Natural killer cell (primary cell): ENCODE data around the gene RBP5. TPM values are rescaled to one million over a fixed set of nuclear protein-coding genes. Genes with fewer than 3 reads are reported as not detected.

ENCODE experiments used
- ATAC-seq, 3 donors: fragments of 150-1000 bp in 2 of 3; fragments of 200-7000 bp in 1 of 3; cut with Tn5 transposase; 1 replicate in 1 of 3; 2 replicates in 2 of 3; pipeline ENCODE4 v1.10.0; 2021; ENCODE audit warnings: mild to moderate bottlenecking in 2 of 3, moderate library complexity in 2 of 3
- DNase-seq, 2 donors: peaks; one replicate each; pipeline versions ENCODE4 v3.0.0 to v3.0.0-alpha.2; 2013 to 2021; ENCODE audit warnings: mixed read lengths in 1 of 2
- H3K27ac ChIP-seq: one replicate; pipeline ENCODE4 v1.5.1; 2013; ENCODE audit warnings: mild to moderate bottlenecking, low read length
- H3K27me3 ChIP-seq: one replicate; pipeline ENCODE4 v1.6.1; 2013; ENCODE audit warnings: low read length; ENCODE audit not compliant: control insufficient read depth, insufficient read depth
- H3K36me3 ChIP-seq: one replicate; pipeline ENCODE4 v1.6.1; 2013; ENCODE audit warnings: low read length; ENCODE audit not compliant: control insufficient read depth, insufficient read depth
- H3K4me1 ChIP-seq: one replicate; pipeline ENCODE4 v1.6.1; 2013; ENCODE audit warnings: low read length; ENCODE audit not compliant: control insufficient read depth, insufficient read depth
- H3K4me3 ChIP-seq: one replicate; pipeline ENCODE4 v1.5.1; 2013; ENCODE audit warnings: low read length
- H3K9me3 ChIP-seq: one replicate; pipeline ENCODE4 v1.6.1; 2013; ENCODE audit warnings: low read length; ENCODE audit not compliant: control insufficient read depth, insufficient read depth
- H3K27ac Mint-ChIP-seq, 2 donors: one replicate each; pipeline ENCODE4 v1.8.0; 2022; ENCODE audit warnings: mild to moderate bottlenecking in 2 of 2, mixed read lengths in 2 of 2, moderate library complexity in 1 of 2
- H3K27me3 Mint-ChIP-seq, 2 donors: one replicate each; pipeline ENCODE4 v1.8.0; 2022; ENCODE audit warnings: low read depth in 2 of 2, mixed read lengths in 2 of 2
- H3K36me3 Mint-ChIP-seq: one replicate; pipeline ENCODE4 v1.8.0; 2022; ENCODE audit warnings: mixed read lengths
- H3K4me1 Mint-ChIP-seq, 2 donors: one replicate each; pipeline ENCODE4 v1.8.0; 2022; ENCODE audit warnings: mixed read lengths in 2 of 2
- H3K4me3 Mint-ChIP-seq: one replicate; pipeline ENCODE4 v1.8.0; 2022; ENCODE audit warnings: mild to moderate bottlenecking, moderate library complexity, mixed read lengths
- H3K9me3 Mint-ChIP-seq, 2 donors: one replicate each; pipeline ENCODE4 v1.8.0; 2022; ENCODE audit warnings: mixed read lengths in 2 of 2
- WGBS: methylation state at CpG from one replicate; pipeline ENCODE4 v1.1.7; 2013; ENCODE audit warnings: missing lambda C conversion rate; ENCODE audit not compliant: insufficient coverage; 5-methylcytosine and 5-hydroxymethylcytosine counted together
- intact Hi-C: fragments of 100-400 bp; cut with micrococcal nuclease; formaldehyde crosslinking; loops from one replicate; pipeline ENCODE4 v1.14.2; 2022
- total RNA-seq, 4 donors: library from RNA; stranded (reverse); fragments of 120-200 nt in 1 of 4; gene quantifications; one replicate each; pipeline versions ENCODE4 v1.2.3 to v1.2.4, GENCODE V29; 2013 to 2022
- TF ChIP-seq, protein P1 (sequence below): fragments of 200-600 bp; IDR thresholded peaks from one replicate; pipeline ENCODE4 v1.8.0; 2022; ENCODE audit warnings: antibody characterized with exemption

Gene RBP5
- total RNA-seq, 3 donors from 2014 or later (not counting 1 experiment from before 2014, with no cell fraction given) = not detected

DNA sequence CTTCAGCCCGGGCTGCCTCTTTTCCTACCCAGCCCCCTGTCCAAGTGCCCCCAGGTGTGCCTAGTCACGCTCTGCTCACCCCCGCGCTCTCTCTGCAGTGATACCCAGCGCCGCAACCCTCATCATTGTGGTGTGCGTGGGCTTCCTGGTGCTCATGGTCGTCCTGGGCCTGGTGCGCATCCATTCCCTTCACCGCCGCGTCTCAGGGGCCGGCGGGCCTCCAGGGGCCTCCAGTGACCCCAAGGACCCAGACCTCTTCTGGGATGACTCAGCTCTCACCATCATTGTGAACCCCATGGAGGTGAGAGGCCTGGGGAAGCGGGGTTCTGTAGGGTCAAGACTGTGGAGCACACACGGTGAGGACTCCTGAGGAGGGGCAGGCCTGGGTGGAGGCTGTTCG, 28.7 kb upstream of the RBP5 start:
- H3K36me3 Mint-ChIP-seq = no peaks in the 10 kb centered on the region
- intact Hi-C loops = no loop called here
- no peak overlapping the region for H3K4me3 Mint-ChIP-seq
- H3K4me1 ChIP-seq = no peaks in the 10 kb centered on the region
- H3K27ac ChIP-seq = no peak overlapping the region
- no peaks in the 10 kb centered on the region for H3K9me3 Mint-ChIP-seq
- peaks cover 5 to 7% of the 10 kb centered on the region in 2 donors for H3K4me1 Mint-ChIP-seq
- WGBS = 96% methylated on average over 17 of the region's 17 CpGs
- H3K27me3 Mint-ChIP-seq = peaks cover 8% of the 10 kb centered on the region in 2 donors
- no peak for DNase-seq
- H3K27me3 ChIP-seq = no peaks in the 10 kb centered on the region
- H3K9me3 ChIP-seq = no peaks in the 10 kb centered on the region
- no peak overlapping the region for H3K4me3 ChIP-seq
- TF ChIP-seq, protein P1, sequence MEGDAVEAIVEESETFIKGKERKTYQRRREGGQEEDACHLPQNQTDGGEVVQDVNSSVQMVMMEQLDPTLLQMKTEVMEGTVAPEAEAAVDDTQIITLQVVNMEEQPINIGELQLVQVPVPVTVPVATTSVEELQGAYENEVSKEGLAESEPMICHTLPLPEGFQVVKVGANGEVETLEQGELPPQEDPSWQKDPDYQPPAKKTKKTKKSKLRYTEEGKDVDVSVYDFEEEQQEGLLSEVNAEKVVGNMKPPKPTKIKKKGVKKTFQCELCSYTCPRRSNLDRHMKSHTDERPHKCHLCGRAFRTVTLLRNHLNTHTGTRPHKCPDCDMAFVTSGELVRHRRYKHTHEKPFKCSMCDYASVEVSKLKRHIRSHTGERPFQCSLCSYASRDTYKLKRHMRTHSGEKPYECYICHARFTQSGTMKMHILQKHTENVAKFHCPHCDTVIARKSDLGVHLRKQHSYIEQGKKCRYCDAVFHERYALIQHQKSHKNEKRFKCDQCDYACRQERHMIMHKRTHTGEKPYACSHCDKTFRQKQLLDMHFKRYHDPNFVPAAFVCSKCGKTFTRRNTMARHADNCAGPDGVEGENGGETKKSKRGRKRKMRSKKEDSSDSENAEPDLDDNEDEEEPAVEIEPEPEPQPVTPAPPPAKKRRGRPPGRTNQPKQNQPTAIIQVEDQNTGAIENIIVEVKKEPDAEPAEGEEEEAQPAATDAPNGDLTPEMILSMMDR = no peak
- peaks cover 47% of the 10 kb centered on the region for H3K36me3 ChIP-seq
- H3K27ac Mint-ChIP-seq = no peak overlapping the region
- no peak for ATAC-seq

DNA sequence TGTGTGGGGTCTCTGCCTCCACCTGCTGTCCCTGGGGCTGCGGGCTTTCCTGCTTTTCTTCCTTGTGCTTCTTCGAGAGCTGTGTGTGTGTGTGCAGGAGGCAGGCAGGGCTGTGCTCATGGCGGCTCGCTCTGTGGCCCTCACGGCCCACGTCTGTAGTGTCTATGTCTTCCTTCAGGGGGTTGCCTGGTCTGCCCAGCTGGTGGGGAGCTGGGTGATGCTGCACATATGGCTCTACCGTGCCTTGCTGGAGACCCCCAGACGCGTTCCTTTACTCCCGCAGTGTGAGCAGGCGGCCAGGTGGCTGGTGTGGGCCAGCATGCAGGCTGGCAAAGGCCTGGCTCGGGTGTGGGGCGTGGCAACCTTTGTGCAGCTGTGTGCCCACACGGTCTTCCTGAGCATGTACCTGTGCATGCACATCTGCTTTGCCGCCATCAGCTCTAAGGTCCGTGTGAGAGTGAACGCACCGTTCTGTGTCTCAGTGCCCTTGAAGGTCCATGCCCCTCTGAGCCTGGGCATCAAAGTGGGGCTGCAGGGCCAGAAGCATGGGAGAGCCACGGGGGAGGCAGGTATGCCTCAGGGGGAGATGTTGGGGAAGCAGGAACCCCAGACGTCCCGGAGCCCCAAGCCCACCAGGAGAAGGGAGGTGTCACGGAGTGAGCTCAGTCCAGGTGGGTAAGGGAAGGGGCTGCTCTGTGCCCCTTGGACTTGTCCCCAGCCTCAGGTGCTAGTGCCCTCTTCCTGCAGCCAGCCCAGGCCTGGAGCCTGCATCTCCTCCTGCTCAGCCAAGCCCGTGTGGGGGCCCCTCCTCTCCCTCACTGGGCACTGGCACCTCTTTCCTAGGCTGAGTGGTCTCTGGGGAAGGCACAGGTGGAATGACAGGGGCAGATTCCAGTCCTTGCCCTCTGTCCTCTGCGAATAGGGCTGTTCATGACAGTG, 27.8 kb upstream of the RBP5 start:
- DNase-seq = no peak

GRCh38 chr12:7155471-7156034, 26.9 kb upstream of the RBP5 start:
- Histone ChIP-seq H3K27ac (no peak overlapping the region), H3K4me1 (no peaks in the 10 kb centered on the region), H3K9me3 (no peaks in the 10 kb centered on the region), H3K27me3 (no peaks in the 10 kb centered on the region), H3K36me3 (peaks cover 65% of the 10 kb centered on the region), H3K4me3 (no peak overlapping the region)
- ATAC-seq (peak in 1 of 3 donors; percentile 25), DNase-seq (no peak)
- H3K27me3 Mint-ChIP-seq = no peaks in the 10 kb centered on the region
- peaks cover 0 to 3% of the 10 kb centered on the region in 2 donors for H3K4me1 Mint-ChIP-seq
- WGBS = 93% methylated on average over 8 of the region's 8 CpGs
- no peak overlapping the region for H3K27ac Mint-ChIP-seq
- no peak overlapping the region for H3K4me3 Mint-ChIP-seq
- no peaks in the 10 kb centered on the region for H3K36me3 Mint-ChIP-seq
- H3K9me3 Mint-ChIP-seq = no peaks in the 10 kb centered on the region
- TF ChIP-seq, protein P1 = no peak
- intact Hi-C loops = no loop called here

More for the DNA sequence above, 27.8 kb upstream of the RBP5 start:
- Mint-ChIP-seq H3K9me3 (no peaks in the 10 kb centered on the region), H3K4me1 (peaks cover 0 to 5% of the 10 kb centered on the region in 2 donors), H3K27me3 (no peaks in the 10 kb centered on the region), H3K36me3 (no peaks in the 10 kb centered on the region), H3K4me3 (no peak overlapping the region), H3K27ac (no peak overlapping the region)
- intact Hi-C loops = no loop called here
- TF ChIP-seq, protein P1 = no peak
- H3K4me1 ChIP-seq = no peaks in the 10 kb centered on the region
- no peak overlapping the region for H3K27ac ChIP-seq
- H3K4me3 ChIP-seq = no peak overlapping the region
- no peaks in the 10 kb centered on the region for H3K9me3 ChIP-seq
- peaks cover 56% of the 10 kb centered on the region for H3K36me3 ChIP-seq
- no peak for ATAC-seq
- WGBS = 94% methylated on average over 24 of the region's 24 CpGs
- no peaks in the 10 kb centered on the region for H3K27me3 ChIP-seq
